ENCODE measurements around the gene DEDD.

DNA sequence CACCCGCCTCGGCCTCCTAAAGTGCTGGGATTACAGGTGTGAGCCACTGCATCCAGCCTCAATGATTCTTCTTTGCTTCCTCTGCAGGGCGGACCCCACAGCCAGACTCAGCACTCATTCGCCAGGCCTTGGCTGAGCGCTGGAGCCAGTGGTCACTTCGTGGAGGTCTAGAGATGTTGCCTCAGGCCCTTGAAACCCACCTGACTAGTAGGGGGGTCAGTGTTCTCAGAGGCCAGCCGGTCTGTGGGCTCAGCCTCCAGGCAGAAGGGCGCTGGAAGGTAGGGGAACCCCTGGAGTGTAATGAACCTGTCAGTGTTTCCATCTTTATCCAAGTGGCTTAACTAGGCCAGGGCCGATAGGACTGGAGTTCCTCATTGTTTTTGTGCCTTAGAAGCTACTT is 36.4 kb upstream of the DEDD start:
- TF ChIP-seq, protein P1, sequence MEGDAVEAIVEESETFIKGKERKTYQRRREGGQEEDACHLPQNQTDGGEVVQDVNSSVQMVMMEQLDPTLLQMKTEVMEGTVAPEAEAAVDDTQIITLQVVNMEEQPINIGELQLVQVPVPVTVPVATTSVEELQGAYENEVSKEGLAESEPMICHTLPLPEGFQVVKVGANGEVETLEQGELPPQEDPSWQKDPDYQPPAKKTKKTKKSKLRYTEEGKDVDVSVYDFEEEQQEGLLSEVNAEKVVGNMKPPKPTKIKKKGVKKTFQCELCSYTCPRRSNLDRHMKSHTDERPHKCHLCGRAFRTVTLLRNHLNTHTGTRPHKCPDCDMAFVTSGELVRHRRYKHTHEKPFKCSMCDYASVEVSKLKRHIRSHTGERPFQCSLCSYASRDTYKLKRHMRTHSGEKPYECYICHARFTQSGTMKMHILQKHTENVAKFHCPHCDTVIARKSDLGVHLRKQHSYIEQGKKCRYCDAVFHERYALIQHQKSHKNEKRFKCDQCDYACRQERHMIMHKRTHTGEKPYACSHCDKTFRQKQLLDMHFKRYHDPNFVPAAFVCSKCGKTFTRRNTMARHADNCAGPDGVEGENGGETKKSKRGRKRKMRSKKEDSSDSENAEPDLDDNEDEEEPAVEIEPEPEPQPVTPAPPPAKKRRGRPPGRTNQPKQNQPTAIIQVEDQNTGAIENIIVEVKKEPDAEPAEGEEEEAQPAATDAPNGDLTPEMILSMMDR (conservative IDR thresholded peaks at IDR 0.05; ENCODE audit: low read depth, low read length) = no peak
- no peak for TF ChIP-seq EZH2 (IDR thresholded peaks at IDR 0.05; ENCODE audit: low read length, unreplicated experiment)

Data from PC-3 (cell line).